ENCODE data around the gene ZNF555.
"Not testable (repeated sequence)": the region's sequence is repeated elsewhere in the genome, so short reads cannot be mapped to it uniquely, and the experiment has no call there.

The ZNF555 gene

DNA sequence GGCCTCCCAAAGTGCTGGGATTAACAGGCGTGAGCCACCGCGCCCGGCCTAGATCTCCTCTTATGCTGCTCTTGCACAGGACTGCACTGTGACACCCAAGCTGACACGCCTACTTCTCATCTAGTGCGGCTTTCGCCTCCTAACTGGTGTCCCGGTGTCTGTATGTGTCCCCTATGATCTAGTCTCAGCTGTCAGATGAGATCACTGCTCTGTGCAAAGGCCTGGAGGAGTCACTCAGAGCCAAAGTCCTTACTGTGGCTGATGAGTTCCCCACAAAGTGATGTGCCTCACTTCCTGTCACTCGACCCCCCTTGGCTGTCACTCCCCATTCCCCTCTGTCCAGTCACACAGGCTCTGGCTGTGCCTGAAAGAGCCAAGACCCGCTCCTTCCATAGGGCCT is 28.3 kb downstream of the ZNF555 start:
- TF ChIP-seq ZNF8 (CRISPR knock-in tag; IDR thresholded peaks at IDR 0.05), result no peak
- TF ChIP-seq CREB5 (CRISPR knock-in tag; IDR thresholded peaks at IDR 0.05; ENCODE audit: low read depth), result no peak
- no peak for TF ChIP-seq CSDC2 (CRISPR knock-in tag; IDR thresholded peaks at IDR 0.05)
- no peak for TF ChIP-seq TCF4 (CRISPR knock-in tag; IDR thresholded peaks at IDR 0.05; ENCODE audit: borderline replicate concordance)
- TF ChIP-seq RARB (CRISPR knock-in tag; IDR thresholded peaks at IDR 0.05), result no peak
- TF ChIP-seq TSHZ2 (CRISPR knock-in tag; IDR thresholded peaks at IDR 0.05), result no peak
- no peak for TF ChIP-seq ESRRG (CRISPR knock-in tag; IDR thresholded peaks at IDR 0.05)
- no peak for TF ChIP-seq OSR1 (CRISPR knock-in tag; IDR thresholded peaks at IDR 0.05)
- TF ChIP-seq ZNF565 (CRISPR knock-in tag; conservative IDR thresholded peaks at IDR 0.05; ENCODE audit: low read depth), result no peak
- TF ChIP-seq TOX (CRISPR knock-in tag; IDR thresholded peaks at IDR 0.05; ENCODE audit: borderline replicate concordance), result no peak
- no peak for ATAC-seq

DNA sequence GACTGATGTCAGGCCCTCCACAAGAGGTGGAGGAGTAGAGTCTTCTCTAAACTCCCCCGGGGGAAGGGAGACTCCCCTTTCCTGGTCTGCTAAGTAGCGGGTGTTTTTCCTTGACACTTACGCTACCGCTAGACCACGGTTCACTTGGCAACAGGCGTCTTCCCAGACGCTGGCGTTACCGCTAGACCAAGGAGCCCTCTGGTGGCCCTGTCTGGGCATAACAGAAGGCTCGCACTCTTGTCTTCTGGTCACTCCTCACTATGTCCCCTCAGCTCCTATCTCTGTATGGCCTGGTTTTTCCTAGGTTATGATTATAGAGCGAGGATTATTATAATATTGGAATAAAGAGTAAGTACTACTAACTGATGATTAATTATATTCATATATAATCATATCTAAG is 30.9 kb downstream of the ZNF555 start:
- ATAC-seq, result not testable (repeated sequence)

DNA sequence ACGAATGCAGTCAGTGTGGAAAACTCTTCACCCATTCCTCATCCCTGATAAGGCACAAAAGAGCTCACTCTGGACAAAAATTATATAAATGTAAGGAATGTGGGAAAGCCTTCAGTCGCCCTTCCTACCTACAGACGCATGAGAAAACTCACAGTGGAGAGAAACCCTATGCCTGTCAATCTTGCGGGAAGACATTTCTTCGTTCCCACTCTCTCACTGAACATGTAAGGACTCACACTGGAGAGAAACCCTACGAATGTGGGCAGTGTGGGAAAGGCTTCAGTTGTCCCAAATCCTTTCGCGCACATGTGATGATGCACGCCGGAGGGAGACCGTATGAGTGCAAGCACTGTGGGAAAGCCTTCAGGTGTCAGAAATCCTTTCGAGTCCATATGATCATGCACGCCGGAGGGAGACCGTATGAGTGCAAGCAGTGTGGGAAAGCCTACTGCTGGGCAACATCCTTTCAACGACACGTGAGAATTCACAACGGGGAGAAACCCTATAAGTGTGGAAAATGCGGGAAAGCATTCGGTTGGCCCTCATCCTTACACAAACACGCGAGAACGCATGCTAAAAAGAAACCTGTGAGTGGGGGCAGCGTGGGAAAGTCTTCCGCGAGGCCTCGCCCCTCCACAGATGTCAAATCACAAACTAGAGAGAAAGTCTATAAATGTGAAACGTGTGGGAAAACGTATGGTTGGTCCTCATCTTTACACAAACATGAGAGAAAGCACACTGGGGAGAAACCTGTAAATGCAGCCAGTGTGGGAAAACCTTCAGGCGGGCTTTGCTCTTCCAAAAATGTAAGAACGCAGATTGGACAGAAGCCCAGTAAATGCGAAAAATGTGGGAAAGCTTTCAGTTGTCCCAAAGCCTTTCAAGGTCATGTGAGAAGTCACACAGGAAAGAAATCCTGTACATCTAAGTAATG is 36.4 kb downstream of the ZNF555 start:
- TF ChIP-seq ZFP30 (CRISPR knock-in tag; IDR thresholded peaks at IDR 0.05) (no peak), PPARA (CRISPR knock-in tag; IDR thresholded peaks at IDR 0.05; ENCODE audit: borderline replicate concordance) (no peak), ZNF70 (CRISPR knock-in tag; IDR thresholded peaks at IDR 0.05) (no peak), GLIS3 (CRISPR knock-in tag; IDR thresholded peaks at IDR 0.05) (no peak), OSR1 (CRISPR knock-in tag; IDR thresholded peaks at IDR 0.05) (no peak), TCF4 (CRISPR knock-in tag; IDR thresholded peaks at IDR 0.05; ENCODE audit: borderline replicate concordance) (no peak), ISL1 (CRISPR knock-in tag; IDR thresholded peaks at IDR 0.05) (no peak)
- ATAC-seq, result no peak

- TF ChIP-seq ZFP30 (CRISPR knock-in tag; IDR thresholded peaks at IDR 0.05) (no peak), OSR1 (CRISPR knock-in tag; IDR thresholded peaks at IDR 0.05) (no peak), TOX (CRISPR knock-in tag; IDR thresholded peaks at IDR 0.05; ENCODE audit: borderline replicate concordance) (no peak), PATZ1 (CRISPR knock-in tag; IDR thresholded peaks at IDR 0.05; ENCODE audit: borderline replicate concordance) (no peak), TCF4 (CRISPR knock-in tag; IDR thresholded peaks at IDR 0.05; ENCODE audit: borderline replicate concordance) (no peak), ZFP3 (CRISPR knock-in tag; IDR thresholded peaks at IDR 0.05) (no peak), POU6F1 (CRISPR knock-in tag; IDR thresholded peaks at IDR 0.05; ENCODE audit: borderline replicate concordance, low read depth) (no peak), CREB5 (CRISPR knock-in tag; IDR thresholded peaks at IDR 0.05; ENCODE audit: low read depth) (no peak), PPARA (CRISPR knock-in tag; IDR thresholded peaks at IDR 0.05; ENCODE audit: borderline replicate concordance) (no peak), ZNF565 (CRISPR knock-in tag; conservative IDR thresholded peaks at IDR 0.05; ENCODE audit: low read depth) (no peak), RARB (CRISPR knock-in tag; IDR thresholded peaks at IDR 0.05) (no peak), ZNF70 (CRISPR knock-in tag; IDR thresholded peaks at IDR 0.05) (no peak)
- ATAC-seq, result no peak
Observed at GRCh38 chr19:2883686-2884439, 42.6 kb downstream of the ZNF555 start.
